ENCODE data around the gene CDIP1.

CDIP1 gene

DNA sequence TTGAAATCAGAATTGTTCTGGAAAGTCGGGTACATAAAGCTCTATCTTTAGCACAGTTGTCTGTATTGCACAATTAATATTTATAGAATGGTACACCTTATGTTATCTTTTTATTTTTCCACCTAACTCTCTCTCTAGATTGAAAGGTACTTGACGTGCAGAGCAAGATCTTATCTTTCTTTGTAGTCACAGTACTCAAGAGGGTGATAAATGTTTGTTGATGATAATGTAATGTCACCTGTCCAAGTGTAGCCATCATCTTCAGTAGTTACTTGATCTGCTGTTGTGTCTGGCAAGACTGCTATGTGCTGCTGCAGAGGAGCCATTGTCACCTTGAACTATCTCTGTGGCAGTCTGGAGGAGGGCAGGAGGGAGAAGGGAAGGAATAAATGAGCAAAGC is 57.0 kb downstream of the CDIP1 start:
- Histone ChIP-seq H3K9ac (ENCODE audit: low read length) (no peak overlapping the region), H3K27me3 (replicated peaks; ENCODE audit: control insufficient read depth, insufficient read depth, low read length) (no peaks in the 10 kb centered on the region), H3K36me3 (ENCODE audit: control insufficient read depth, insufficient read depth, low read length, severe bottlenecking) (peaks cover 16% of the 10 kb centered on the region), H3K4me3 (ENCODE audit: low read length) (no peak overlapping the region), H3K9me3 (ENCODE audit: control insufficient read depth, low read length) (no peaks in the 10 kb centered on the region), H3K4me1 (ENCODE audit: control insufficient read depth, insufficient read depth, low read length) (peaks cover 24% of the 10 kb centered on the region)
- no peak for DNase-seq (ENCODE audit: low read depth)

- DNase-seq (ENCODE audit: low read depth), result peak; percentile 71
- Histone ChIP-seq H3K36me3 (ENCODE audit: control insufficient read depth, insufficient read depth, low read length, severe bottlenecking) (no peaks in the 10 kb centered on the region), H3K9ac (ENCODE audit: low read length) (no peak overlapping the region), H3K4me3 (ENCODE audit: low read length) (peak overlapping the region; percentile 95), H3K27me3 (replicated peaks; ENCODE audit: control insufficient read depth, insufficient read depth, low read length) (no peaks in the 10 kb centered on the region), H3K9me3 (ENCODE audit: control insufficient read depth, low read length) (no peaks in the 10 kb centered on the region), H3K4me1 (ENCODE audit: control insufficient read depth, insufficient read depth, low read length) (peaks cover 15% of the 10 kb centered on the region)
Observed at GRCh38 chr16:4477966-4478365, 60.6 kb downstream of the CDIP1 start.

GRCh38 chr16:4475880-4476788 is 62.4 kb downstream of the CDIP1 start, which contains the start of gene HMOX2:
TSS of gene HMOX2 (plus strand) at chr16:4476398. CDS start at chr16:4505525, 29,127 bp downstream.
- Histone ChIP-seq H3K36me3 (ENCODE audit: control insufficient read depth, insufficient read depth, low read length, severe bottlenecking) (no peaks in the 10 kb centered on the region), H3K27me3 (replicated peaks; ENCODE audit: control insufficient read depth, insufficient read depth, low read length) (no peaks in the 10 kb centered on the region), H3K4me3 (ENCODE audit: low read length) (peak within 1 kb of the TSS; percentile 95), H3K9me3 (ENCODE audit: control insufficient read depth, low read length) (no peaks in the 10 kb centered on the region), H3K4me1 (ENCODE audit: control insufficient read depth, insufficient read depth, low read length) (peaks cover 15% of the 10 kb centered on the region), H3K9ac (ENCODE audit: low read length) (peak within 1 kb of the TSS; percentile 92)
- peak; percentile 96 for DNase-seq (ENCODE audit: low read depth)

DNA sequence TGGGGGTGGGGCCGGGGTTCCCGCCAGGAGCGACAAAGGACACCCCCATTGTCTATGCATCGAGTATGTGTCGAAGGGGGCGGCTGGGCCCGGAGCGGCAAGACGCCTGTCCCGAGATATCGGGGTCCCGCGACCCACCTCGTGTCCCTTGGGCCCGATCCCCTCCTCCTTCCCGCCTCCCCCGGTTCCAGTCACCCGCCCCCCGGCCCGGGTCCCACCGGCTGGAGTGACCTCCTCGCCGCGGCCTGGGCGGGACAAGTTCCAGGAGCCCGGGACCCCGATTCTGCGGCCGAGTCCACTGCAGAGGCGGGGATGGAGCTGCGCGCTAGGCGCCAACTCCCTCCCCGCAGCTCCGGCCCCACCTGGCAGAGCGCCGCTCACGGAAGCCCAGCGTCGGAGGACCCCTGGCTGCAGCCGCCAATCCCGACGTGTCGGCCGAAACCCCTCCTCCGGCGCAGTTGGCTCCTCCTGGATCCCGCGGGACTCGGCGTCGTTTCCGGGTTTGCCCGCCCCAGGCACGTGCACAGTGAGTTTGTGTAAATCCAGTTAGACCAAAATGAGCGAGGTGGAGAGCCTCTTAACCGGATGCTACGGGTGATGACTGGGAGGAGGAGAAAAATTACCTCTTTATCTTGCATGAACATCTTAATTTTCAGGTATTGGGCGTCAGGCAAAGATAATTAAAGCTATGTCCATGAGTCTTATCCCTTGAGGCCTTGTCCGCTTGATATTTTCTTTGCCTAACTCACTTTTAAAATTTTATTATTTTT is 64.2 kb downstream of the CDIP1 start, which contains the start of gene NMRAL1:
TSS of gene NMRAL1 (minus strand) at position 434 of the 770 bp plus-strand sequence. CDS start 493 bp downstream, outside the sequence.
- DNase-seq (ENCODE audit: low read depth), result peak; percentile 94
- Histone ChIP-seq H3K4me3 (ENCODE audit: low read length) (peak within 1 kb of the TSS; percentile 83), H3K27me3 (replicated peaks; ENCODE audit: control insufficient read depth, insufficient read depth, low read length) (no peaks in the 10 kb centered on the region), H3K9me3 (ENCODE audit: control insufficient read depth, low read length) (no peaks in the 10 kb centered on the region), H3K9ac (ENCODE audit: low read length) (peak within 1 kb of the TSS; percentile 84), H3K36me3 (ENCODE audit: control insufficient read depth, insufficient read depth, low read length, severe bottlenecking) (no peaks in the 10 kb centered on the region), H3K4me1 (ENCODE audit: control insufficient read depth, insufficient read depth, low read length) (peaks cover 15% of the 10 kb centered on the region)

GRCh38 chr16:4472880-4473279 is 65.7 kb downstream of the CDIP1 start:
- Histone ChIP-seq H3K9ac (ENCODE audit: low read length) (no peak overlapping the region), H3K27me3 (replicated peaks; ENCODE audit: control insufficient read depth, insufficient read depth, low read length) (no peaks in the 10 kb centered on the region), H3K4me3 (ENCODE audit: low read length) (no peak overlapping the region), H3K9me3 (ENCODE audit: control insufficient read depth, low read length) (no peaks in the 10 kb centered on the region), H3K4me1 (ENCODE audit: control insufficient read depth, insufficient read depth, low read length) (peaks cover 11% of the 10 kb centered on the region), H3K36me3 (ENCODE audit: control insufficient read depth, insufficient read depth, low read length, severe bottlenecking) (peaks cover 3% of the 10 kb centered on the region)
- DNase-seq (ENCODE audit: low read depth), result no peak

DNA sequence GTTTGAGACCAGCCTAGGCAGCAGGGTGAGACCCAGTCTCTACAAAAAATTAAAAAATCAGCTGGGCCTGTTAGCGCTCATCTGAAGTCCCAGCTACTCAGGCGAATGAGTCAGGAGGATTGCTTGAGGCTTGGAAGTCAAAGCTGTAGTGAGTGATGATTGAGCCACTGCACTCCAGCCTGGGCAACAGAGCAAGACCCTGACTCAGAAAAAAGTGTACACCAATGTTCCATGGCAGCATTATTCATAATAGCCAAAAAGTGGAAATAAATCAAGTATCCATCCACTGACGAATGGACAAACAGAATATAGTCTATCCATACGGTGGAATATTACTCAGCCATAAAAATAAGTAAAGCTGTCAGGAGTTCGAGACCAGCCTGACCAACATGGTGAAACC is 66.7 kb downstream of the CDIP1 start:
- Histone ChIP-seq H3K9me3 (ENCODE audit: control insufficient read depth, low read length) (no peaks in the 10 kb centered on the region), H3K9ac (ENCODE audit: low read length) (no peak overlapping the region), H3K4me3 (ENCODE audit: low read length) (no peak overlapping the region), H3K27me3 (replicated peaks; ENCODE audit: control insufficient read depth, insufficient read depth, low read length) (no peaks in the 10 kb centered on the region), H3K4me1 (ENCODE audit: control insufficient read depth, insufficient read depth, low read length) (peaks cover 6% of the 10 kb centered on the region), H3K36me3 (ENCODE audit: control insufficient read depth, insufficient read depth, low read length, severe bottlenecking) (peaks cover 6% of the 10 kb centered on the region)
- no peak for DNase-seq (ENCODE audit: low read depth)

DNA sequence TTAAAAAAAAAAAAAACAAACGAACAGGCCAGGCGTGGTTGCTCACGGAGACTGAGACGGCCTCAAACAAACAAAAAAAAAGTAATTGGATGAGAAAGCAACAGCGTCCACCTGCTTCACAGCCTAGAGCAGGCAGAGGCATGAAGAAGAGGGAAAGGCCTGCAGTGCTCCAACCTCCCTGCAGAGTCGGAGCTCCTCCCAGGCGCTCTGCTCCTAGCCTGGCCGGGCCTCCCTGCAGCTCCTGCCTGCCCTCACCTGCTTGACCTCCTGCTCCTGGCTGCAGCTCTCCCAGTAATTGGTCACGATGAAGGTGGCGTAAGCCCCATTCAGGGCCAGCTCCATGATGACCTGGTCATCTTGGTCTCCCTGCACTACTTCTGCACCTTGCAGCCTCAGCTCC is 69.6 kb downstream of the CDIP1 start:
- H3K4me1 ChIP-seq (ENCODE audit: control insufficient read depth, insufficient read depth, low read length), result peaks cover 7% of the 10 kb centered on the region
- no peaks in the 10 kb centered on the region for H3K9me3 ChIP-seq (ENCODE audit: control insufficient read depth, low read length)
- H3K4me3 ChIP-seq (ENCODE audit: low read length), result no peak overlapping the region
- peaks cover 22% of the 10 kb centered on the region for H3K36me3 ChIP-seq (ENCODE audit: control insufficient read depth, insufficient read depth, low read length, severe bottlenecking)
- H3K9ac ChIP-seq (ENCODE audit: low read length), result no peak overlapping the region
- no peak for DNase-seq (ENCODE audit: low read depth)
- no peaks in the 10 kb centered on the region for H3K27me3 ChIP-seq (replicated peaks; ENCODE audit: control insufficient read depth, insufficient read depth, low read length)

- Histone ChIP-seq H3K4me3 (ENCODE audit: low read length) (no peak overlapping the region), H3K27me3 (replicated peaks; ENCODE audit: control insufficient read depth, insufficient read depth, low read length) (no peaks in the 10 kb centered on the region), H3K36me3 (ENCODE audit: control insufficient read depth, insufficient read depth, low read length, severe bottlenecking) (peaks cover 28% of the 10 kb centered on the region), H3K9me3 (ENCODE audit: control insufficient read depth, low read length) (no peaks in the 10 kb centered on the region), H3K4me1 (ENCODE audit: control insufficient read depth, insufficient read depth, low read length) (peaks cover 9% of the 10 kb centered on the region), H3K9ac (ENCODE audit: low read length) (no peak overlapping the region)
- no peak for DNase-seq (ENCODE audit: low read depth)
Observed at GRCh38 chr16:4467916-4468315, 70.7 kb downstream of the CDIP1 start.

GRCh38 chr16:4465977-4466779 is 72.4 kb downstream of the CDIP1 start:
- no peak for DNase-seq (ENCODE audit: low read depth)
- Histone ChIP-seq H3K9me3 (ENCODE audit: control insufficient read depth, low read length) (no peaks in the 10 kb centered on the region), H3K4me1 (ENCODE audit: control insufficient read depth, insufficient read depth, low read length) (peaks cover 9% of the 10 kb centered on the region), H3K36me3 (ENCODE audit: control insufficient read depth, insufficient read depth, low read length, severe bottlenecking) (peaks cover 29% of the 10 kb centered on the region), H3K4me3 (ENCODE audit: low read length) (no peak overlapping the region), H3K9ac (ENCODE audit: low read length) (no peak overlapping the region), H3K27me3 (replicated peaks; ENCODE audit: control insufficient read depth, insufficient read depth, low read length) (no peaks in the 10 kb centered on the region)

DNA sequence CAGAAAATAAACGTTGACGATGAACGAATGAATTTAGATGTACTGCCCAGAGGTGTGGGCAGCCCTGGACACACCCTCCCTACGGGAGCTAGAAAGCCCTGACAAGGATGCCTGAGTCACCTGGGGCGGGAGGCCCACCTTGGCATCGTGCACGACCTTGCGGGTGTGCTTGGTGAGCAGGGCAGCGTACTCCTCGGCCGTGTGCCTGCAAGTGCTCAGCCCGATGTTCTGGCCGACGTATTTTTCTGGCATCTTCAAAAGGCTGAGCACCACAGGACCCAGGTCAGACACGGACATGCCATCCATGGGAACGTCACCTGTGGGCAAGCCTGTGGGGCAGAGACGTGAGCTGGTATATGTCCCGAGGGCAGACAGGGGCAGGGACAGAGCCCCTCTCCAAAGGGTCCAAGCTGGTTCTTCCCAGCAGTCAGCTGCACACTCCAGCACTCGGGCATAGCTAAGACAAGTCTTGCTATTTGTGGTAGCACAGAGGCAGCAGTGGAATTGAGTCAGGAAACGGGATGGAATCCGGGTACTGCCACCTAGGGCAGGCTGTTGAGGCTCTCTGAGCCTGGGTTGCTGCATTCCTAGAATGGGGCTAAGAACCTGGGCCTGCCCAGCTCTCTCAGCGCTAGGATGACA is 74.9 kb downstream of the CDIP1 start:
- no peak for DNase-seq (ENCODE audit: low read depth)
- H3K27me3 ChIP-seq (replicated peaks; ENCODE audit: control insufficient read depth, insufficient read depth, low read length), result no peaks in the 10 kb centered on the region
- H3K9ac ChIP-seq (ENCODE audit: low read length), result no peak overlapping the region
- no peak overlapping the region for H3K4me3 ChIP-seq (ENCODE audit: low read length)
- H3K9me3 ChIP-seq (ENCODE audit: control insufficient read depth, low read length), result no peaks in the 10 kb centered on the region
- peaks cover 20% of the 10 kb centered on the region for H3K4me1 ChIP-seq (ENCODE audit: control insufficient read depth, insufficient read depth, low read length)
- peaks cover 40% of the 10 kb centered on the region for H3K36me3 ChIP-seq (ENCODE audit: control insufficient read depth, insufficient read depth, low read length, severe bottlenecking)
